ENCODE results near the gene TMEM184A. TPM values are rescaled to one million over a fixed set of nuclear protein-coding genes. Genes with fewer than 3 reads are reported as not detected.

The TMEM184A gene
- total and polyA plus RNA-seq, 2 donors, result 6.7 to 9.7 TPM

- DNase-seq (ENCODE audit: extremely low spot score), result no peak
- Histone ChIP-seq H3K27ac (ENCODE audit: low read depth) (no peak overlapping the region), H3K4me3 (ENCODE audit: low read depth, low read length) (no peak overlapping the region), H3K36me3 (ENCODE audit: insufficient read depth) (no peaks in the 10 kb centered on the region), H3K4me1 (ENCODE audit: insufficient read depth) (no peaks in the 10 kb centered on the region)
- WGBS, result 76% methylated on average over 35 of the region's 35 CpGs
Measured at GRCh38 chr7:1547777-1548437, 8.1 kb downstream of the TMEM184A start.

DNA sequence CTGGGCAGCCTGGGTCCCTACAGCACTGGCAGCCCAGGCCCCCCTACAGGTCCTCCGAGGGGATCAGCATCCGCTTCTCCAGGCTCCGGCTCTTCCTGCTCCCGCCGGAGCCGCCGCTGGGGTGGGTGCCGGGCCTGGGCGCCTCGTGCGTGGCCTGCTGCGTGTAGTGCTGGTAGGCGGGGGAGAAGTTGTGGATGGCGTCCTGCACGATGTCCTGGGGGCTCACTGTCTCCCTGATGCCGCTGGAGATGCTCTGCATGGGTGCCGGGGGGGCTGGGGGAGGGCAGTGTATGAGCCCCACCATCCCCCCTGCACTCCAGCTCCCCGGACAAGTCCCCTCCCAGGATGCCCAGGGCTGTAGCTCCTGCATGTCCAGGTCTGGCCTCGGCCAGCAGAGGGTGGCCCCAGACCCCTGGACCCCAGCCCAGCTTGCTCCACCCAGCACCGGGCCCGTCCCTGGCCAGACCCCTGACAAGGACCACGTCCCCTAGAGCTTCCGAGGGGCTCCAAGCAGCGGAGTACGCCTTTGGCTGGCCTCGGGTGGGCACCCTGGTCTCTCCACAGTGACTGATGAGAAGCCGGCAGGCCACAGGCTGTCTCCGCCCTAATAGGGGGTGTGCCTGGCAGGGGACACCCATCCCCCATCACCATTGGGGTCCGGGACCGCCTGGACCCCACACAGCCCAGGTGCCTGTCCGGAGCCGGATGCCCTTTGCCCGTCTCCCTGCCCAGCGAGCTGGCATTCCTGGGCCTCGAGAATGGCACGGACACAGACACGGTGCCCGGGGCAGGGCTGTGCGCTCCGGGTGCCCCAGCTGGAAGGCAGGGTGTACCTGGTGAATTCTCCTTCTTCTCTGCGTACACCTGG lies 8.9 kb downstream of the TMEM184A start:
- H3K36me3 ChIP-seq (ENCODE audit: insufficient read depth), result peaks cover 1% of the 10 kb centered on the region
- WGBS, result 84% methylated on average over 41 of the region's 41 CpGs
- DNase-seq (ENCODE audit: extremely low spot score), result no peak
- no peaks in the 10 kb centered on the region for H3K4me1 ChIP-seq (ENCODE audit: insufficient read depth)
- no peak overlapping the region for H3K4me3 ChIP-seq (ENCODE audit: low read depth, low read length)
- no peak overlapping the region for H3K27ac ChIP-seq (ENCODE audit: low read depth)

GRCh38 chr7:1546274-1546908 lies 9.6 kb downstream of the TMEM184A start:
- Histone ChIP-seq H3K4me3 (ENCODE audit: low read depth, low read length) (no peak overlapping the region), H3K27ac (ENCODE audit: low read depth) (no peak overlapping the region), H3K4me1 (ENCODE audit: insufficient read depth) (no peaks in the 10 kb centered on the region), H3K36me3 (ENCODE audit: insufficient read depth) (peaks cover 1% of the 10 kb centered on the region)
- 85% methylated on average over 28 of the region's 28 CpGs for WGBS
- no peak for DNase-seq (ENCODE audit: extremely low spot score)

DNA sequence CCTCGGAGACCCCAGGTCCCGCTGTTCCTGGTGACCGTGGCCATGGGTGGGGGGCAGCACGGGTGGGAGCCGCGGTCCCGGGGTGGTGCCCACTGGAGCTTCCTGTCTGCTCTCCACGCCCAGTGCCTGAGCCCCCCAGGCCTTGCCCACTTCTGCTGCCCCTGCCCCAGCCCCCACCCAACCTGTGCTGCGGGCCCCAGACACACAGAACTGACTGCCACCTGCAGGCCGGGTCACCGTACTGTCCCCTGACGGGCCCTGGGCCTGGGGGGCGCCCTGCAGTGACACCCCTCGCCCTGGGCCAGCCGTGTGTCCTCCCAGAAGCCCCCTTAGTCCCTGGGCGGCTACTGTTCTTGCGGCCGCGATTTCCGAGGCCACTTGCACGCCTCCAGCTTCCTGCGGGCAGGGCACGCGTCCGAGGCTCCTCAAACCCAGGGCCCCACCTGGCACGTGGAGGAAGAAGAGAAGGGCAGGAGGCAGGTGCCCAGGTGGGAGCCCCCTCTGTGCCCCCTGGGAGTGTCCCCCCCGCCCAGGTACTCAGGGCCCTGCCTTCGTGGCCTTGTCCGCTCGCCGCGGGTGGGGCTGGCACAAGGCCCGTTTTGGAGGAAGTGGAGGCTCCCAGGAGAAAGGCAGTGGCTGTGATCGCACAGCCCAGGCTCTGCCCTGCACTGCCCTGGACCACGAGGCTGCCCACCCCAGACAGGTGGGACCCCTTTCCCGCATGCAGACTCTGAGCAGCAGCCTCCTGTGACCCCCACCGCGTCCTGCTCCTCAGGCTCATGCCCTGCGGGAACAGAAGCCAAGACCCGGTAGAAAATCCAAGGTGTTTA lies 10.4 kb downstream of the TMEM184A start:
- Histone ChIP-seq H3K27ac (ENCODE audit: low read depth) (no peak overlapping the region), H3K36me3 (ENCODE audit: insufficient read depth) (peaks cover 5% of the 10 kb centered on the region), H3K4me1 (ENCODE audit: insufficient read depth) (no peaks in the 10 kb centered on the region), H3K4me3 (ENCODE audit: low read depth, low read length) (no peak overlapping the region)
- DNase-seq (ENCODE audit: extremely low spot score), result no peak
- WGBS, result 82% methylated on average over 40 of the region's 40 CpGs

DNA sequence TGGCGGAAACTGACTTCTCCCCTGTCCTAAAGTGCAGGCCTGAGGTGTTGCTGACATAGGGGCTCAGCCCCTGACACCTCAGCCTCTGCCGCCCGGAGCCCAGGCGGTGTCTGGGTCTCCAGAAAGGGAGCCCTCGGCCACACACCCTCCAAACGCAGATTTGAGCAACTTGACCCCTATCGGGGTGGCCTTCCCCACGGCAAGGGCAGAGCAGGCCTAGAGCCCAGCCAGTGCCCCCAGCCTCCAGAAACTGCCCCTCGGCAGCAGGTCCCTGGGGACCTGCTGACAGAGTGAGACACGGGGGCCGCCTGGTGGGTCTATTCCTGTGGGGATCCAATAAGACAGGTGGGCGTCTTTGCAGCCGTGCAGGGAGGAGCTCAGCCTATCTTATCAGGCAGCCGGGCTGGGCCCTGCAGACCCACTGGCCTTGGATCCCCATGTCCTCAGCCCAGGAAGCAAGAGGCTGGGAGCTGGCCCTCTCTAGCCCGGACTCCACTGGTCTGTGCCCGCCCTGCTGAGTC lies 11.0 kb downstream of the TMEM184A start:
- 80% methylated on average over 16 of the region's 16 CpGs for whole genome bisulfite sequencing
- Histone ChIP-seq H3K4me1 (ENCODE audit: insufficient read depth) (no peaks in the 10 kb centered on the region), H3K27ac (ENCODE audit: low read depth) (no peak overlapping the region), H3K4me3 (ENCODE audit: low read depth, low read length) (no peak overlapping the region), H3K36me3 (ENCODE audit: insufficient read depth) (peaks cover 6% of the 10 kb centered on the region)
- DNase-seq (ENCODE audit: extremely low spot score), result no peak

GRCh38 chr7:1544178-1544895 lies 11.7 kb downstream of the TMEM184A start:
- 66% methylated on average over 41 of the region's 41 CpGs for WGBS
- Histone ChIP-seq H3K36me3 (ENCODE audit: insufficient read depth) (peaks cover 6% of the 10 kb centered on the region), H3K27ac (ENCODE audit: low read depth) (no peak overlapping the region), H3K4me1 (ENCODE audit: insufficient read depth) (no peaks in the 10 kb centered on the region), H3K4me3 (ENCODE audit: low read depth, low read length) (no peak overlapping the region)
- DNase-seq (ENCODE audit: extremely low spot score), result no peak

- H3K27ac ChIP-seq (ENCODE audit: low read depth), result no peak overlapping the region
- WGBS, result 84% methylated on average over 6 of the region's 6 CpGs
Measured at GRCh38 chr7:1543826-1544177, 12.2 kb downstream of the TMEM184A start.

DNA sequence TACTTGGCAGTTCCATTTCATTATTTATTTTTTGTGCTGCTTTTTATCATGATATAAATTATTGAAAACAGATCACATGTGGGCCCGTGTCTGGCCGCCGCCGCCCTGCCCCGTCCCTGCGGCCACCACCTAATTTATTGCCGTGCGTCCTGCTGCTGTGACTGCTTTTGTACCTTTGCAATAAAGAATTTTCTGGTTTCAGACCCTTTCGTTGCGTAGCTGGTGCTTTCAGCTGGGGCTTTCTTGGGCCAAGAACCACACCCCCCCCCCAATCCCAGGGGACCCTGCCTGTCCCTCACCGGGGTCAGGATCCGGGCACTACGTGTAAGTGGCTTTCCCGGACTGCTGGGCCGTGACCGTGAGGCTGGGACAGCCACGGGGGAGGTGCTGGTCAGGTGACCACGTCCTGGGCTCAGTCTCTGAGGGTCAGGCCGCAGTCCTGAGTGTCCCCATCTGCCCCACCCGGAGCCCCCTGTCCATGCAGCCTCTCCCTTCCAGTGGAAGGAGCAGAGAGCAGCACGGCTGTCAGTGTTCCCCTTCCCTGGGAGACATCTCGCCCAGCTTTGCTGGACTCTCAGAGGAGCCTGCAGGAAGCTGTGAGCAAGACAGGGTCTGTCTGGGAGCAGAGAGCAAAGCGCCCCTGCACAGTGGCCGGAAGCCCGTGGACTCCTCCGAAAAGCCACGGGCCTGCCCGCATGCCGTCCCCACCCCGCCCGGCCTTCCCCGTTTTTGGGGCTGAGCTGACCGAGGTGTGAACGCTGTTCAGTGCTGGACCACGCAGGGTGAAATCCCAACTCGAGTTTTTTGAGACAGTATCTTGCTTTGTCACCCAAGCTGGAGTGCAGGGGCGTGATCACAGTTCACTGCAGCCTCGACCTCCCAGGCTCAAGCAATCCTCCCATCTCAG lies 12.9 kb downstream of the TMEM184A start:
- H3K4me1 ChIP-seq (ENCODE audit: insufficient read depth), result no peaks in the 10 kb centered on the region
- DNase-seq (ENCODE audit: extremely low spot score), result no peak
- 88% methylated on average over 38 of the region's 38 CpGs for WGBS
- no peak overlapping the region for H3K4me3 ChIP-seq (ENCODE audit: low read depth, low read length)
- peaks cover 6% of the 10 kb centered on the region for H3K36me3 ChIP-seq (ENCODE audit: insufficient read depth)
- H3K27ac ChIP-seq (ENCODE audit: low read depth), result no peak overlapping the region

More at GRCh38 chr7:1543826-1544177, 12.2 kb downstream of the TMEM184A start:
- H3K36me3 ChIP-seq (ENCODE audit: insufficient read depth), result peaks cover 6% of the 10 kb centered on the region
- no peak overlapping the region for H3K4me3 ChIP-seq (ENCODE audit: low read depth, low read length)
- H3K4me1 ChIP-seq (ENCODE audit: insufficient read depth), result no peaks in the 10 kb centered on the region
- no peak for DNase-seq (ENCODE audit: extremely low spot score)

DNA sequence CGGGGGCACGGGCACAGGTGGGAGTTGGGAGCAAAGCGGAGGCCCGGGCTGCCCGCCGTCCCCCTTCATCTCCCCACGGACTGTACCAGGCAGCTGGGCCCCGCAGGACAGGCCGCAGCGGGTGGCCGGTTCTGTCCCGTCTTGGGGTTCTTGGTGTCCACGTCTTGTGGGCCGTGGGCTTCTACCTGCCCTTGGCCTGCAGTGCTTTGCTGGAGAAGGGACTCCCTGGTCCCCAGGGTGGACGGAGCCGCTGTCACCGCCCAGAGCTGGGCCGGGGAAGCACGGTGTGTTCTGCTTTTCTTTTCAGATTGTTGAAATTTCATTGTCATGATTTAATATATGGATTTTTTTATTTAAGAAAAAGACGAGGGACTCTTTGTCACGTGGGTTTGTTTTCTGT lies 13.7 kb downstream of the TMEM184A start:
- H3K4me1 ChIP-seq (ENCODE audit: insufficient read depth), result no peaks in the 10 kb centered on the region
- peaks cover 6% of the 10 kb centered on the region for H3K36me3 ChIP-seq (ENCODE audit: insufficient read depth)
- no peak overlapping the region for H3K27ac ChIP-seq (ENCODE audit: low read depth)
- no peak overlapping the region for H3K4me3 ChIP-seq (ENCODE audit: low read depth, low read length)
- no peak for DNase-seq (ENCODE audit: extremely low spot score)
- 90% methylated on average over 21 of the region's 21 CpGs for WGBS

DNA sequence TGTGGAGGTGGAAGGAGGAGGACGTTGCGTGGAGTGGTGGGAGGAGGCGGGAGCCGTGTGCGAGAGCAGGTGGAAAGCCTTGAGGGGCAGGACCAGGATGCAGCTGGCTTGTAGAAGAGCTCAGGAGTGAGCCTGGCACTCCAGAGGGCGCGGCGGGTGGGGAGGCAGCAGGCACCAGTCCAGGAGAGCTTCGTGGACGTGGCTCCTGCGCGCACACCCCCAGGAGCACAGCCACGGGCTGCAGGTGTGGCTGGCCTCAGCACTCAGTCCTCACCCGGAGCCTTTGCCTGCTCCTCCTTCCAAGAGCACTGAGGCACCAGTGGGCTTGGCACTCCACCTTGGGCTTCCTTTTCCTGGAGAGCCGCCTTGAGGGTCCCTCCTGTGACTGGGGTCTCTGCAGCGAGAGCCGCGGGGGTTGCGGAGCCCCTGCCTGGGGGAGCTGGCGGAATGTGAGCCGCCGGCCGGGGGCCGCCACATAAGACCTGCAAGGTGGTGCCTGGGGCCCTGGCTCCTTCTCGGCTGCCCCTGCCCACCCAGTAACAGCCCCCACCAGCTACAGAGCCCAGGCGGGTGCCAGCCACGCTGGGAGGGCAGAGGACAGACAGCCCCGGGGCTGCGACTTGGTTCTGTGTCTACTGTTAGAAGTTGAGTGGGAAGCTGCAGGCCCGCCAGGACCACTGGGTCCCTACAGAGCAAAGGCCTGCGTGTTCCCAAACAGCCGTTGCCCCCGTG lies 14.4 kb downstream of the TMEM184A start:
- H3K4me3 ChIP-seq (ENCODE audit: low read depth, low read length), result no peak overlapping the region
- H3K4me1 ChIP-seq (ENCODE audit: insufficient read depth), result no peaks in the 10 kb centered on the region
- WGBS, result 90% methylated on average over 33 of the region's 33 CpGs
- H3K36me3 ChIP-seq (ENCODE audit: insufficient read depth), result peaks cover 6% of the 10 kb centered on the region
- DNase-seq (ENCODE audit: extremely low spot score), result no peak
- H3K27ac ChIP-seq (ENCODE audit: low read depth), result no peak overlapping the region

DNA sequence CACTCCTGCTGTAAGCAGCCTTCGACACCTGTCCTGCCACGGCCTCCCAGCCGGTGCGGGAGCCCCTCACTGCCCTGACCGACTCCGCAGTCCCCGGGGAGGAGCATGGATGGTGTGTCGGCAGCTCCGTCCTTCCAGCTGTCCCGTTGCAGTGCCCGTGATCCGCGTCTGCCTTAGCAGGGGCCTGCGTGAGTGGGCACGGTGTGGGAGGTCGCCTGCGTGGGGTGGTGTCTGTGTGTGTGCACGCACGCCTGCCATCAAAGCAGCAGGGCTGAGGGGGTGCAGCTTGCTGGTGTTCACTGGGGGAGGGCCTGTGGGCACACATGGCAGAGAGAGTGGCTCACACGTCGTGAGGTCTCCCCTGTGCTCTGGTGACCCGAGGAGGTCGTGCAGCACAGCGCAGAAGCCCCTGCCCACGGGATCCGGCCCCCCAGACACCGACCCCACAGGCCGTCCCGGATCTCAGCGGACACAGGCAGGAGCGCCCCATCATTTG lies 15.2 kb downstream of the TMEM184A start:
- no peak for DNase-seq (ENCODE audit: extremely low spot score)
- H3K4me1 ChIP-seq (ENCODE audit: insufficient read depth), result no peaks in the 10 kb centered on the region
- H3K4me3 ChIP-seq (ENCODE audit: low read depth, low read length), result no peak overlapping the region
- 91% methylated on average over 31 of the region's 31 CpGs for WGBS
- peaks cover 6% of the 10 kb centered on the region for H3K36me3 ChIP-seq (ENCODE audit: insufficient read depth)
- no peak overlapping the region for H3K27ac ChIP-seq (ENCODE audit: low read depth)
